Motor neuron (in vitro differentiated cells): ENCODE data around the gene SZT2. TPM values are rescaled to one million over a fixed set of nuclear protein-coding genes. Genes with fewer than 3 reads are reported as not detected.
"Not testable (repeated sequence)": the region's sequence is repeated elsewhere in the genome, so short reads cannot be mapped to it uniquely, and the experiment has no call there.

Experiments
- ATAC-seq, 8 experiments: fragments of 200-7000 bp; cut with Tn5 transposase; replicated peaks in 6 of 8; 2 replicates each; pipeline ENCODE4 v1.8.0; 2021; ENCODE audit warnings: mild to moderate bottlenecking in 8 of 8, moderate library complexity in 8 of 8
- H3K27ac ChIP-seq, 2 donors: fragments of 250-450 bp; sonication (Bioruptor Pico); 2 replicates each; pipeline ENCODE4 v1.9.0; 2021; ENCODE audit warnings: antibody characterized with exemption in 2 of 2, mild to moderate bottlenecking in 2 of 2, moderate library complexity in 1 of 2
- H3K4me1 ChIP-seq, 2 donors: fragments of 250-450 bp; sonication (Bioruptor Pico); replicated peaks in 1 of 2; 2 replicates each; pipeline ENCODE4 v1.6.1; 2021; ENCODE audit warnings: antibody characterized with exemption in 2 of 2, mild to moderate bottlenecking in 2 of 2, moderate library complexity in 1 of 2
- H3K4me3 ChIP-seq, 5 donors: fragments of 250-450 bp; sonication (Bioruptor Pico); 2 replicates each; pipeline ENCODE4 v1.9.0; 2021; ENCODE audit warnings: antibody characterized with exemption in 5 of 5, mild to moderate bottlenecking in 5 of 5, moderate library complexity in 4 of 5
- WGBS, 10 experiments: fragments of 450-650 bp; shearing (Covaris generic); methylation state at CpG; one replicate each; pipeline ENCODE4 v1.0.0; 2022; 5-methylcytosine and 5-hydroxymethylcytosine counted together
- in situ Hi-C, 9 experiments: fragments of 400-800 bp; cut with MboI; loops; one replicate each; pipeline ENCODE4 v1.15.0; 2021; ENCODE audit warnings: low sequenced_read_pairs in 9 of 9, low pct_unique_long_range_greater_than_20kb in 2 of 9; ENCODE audit not compliant: unreplicated experiment in 9 of 9
- total RNA-seq, 8 experiments: library from RNA; unstranded; fragments of 300-600 nt; gene quantifications; 2 replicates each; pipeline versions ENCODE4 v1.2.3 to v1.2.4, GENCODE V29; 2022

Gene SZT2
- total RNA-seq, 8 experiments from 2014 or later, result 14.3 to 73.8 (median 23.0) TPM

DNA sequence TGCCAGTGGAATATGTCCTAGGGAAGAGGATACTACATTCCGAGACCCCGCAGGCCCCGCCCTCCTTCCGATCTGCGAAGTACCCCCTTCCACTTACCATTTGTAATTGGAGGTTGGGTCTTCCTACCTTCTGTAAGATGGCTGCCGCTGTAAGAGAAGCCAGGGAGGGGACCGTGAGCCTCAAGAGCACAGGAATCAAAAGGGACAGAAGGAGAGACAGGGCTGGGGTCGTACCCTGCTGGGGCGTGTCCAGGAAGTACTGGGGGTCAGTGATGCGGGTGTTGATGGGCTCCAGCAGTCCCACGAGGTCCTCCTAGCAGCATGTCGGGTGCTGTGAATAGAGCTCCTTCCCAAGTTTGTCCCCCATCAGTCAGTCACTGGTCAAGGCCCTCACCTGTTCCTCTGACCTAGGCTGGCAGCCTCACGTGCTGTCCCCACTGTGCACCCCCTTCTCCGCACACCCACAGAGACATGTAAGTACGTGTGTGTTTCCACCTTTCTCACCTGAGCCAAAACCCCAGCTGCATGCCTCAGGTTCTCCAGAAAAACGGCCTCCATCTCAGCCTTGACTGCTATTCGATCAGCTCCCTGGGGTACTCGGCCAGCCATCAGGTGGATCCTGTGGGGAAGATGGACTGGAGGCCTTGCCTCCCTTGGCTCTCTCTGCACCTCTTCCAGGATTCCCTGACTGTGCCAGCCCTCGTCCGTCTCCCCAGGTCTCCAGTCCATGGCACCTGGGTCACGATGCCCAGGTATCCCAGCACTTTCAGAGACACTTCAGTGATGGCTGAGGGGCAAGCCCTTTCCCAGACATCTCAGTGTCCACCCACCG lies 62.2 kb downstream of the SZT2 start:
- no peak for ATAC-seq
- in situ Hi-C loops, result no loop called here
- WGBS, 10 experiments, result 70 to 100% (median 93%) methylated on average over 1 to 19 of the region's 22 CpGs; no CpG with 5 or more reads in 2 of the 10 experiments
- Histone ChIP-seq H3K4me3 (no peak overlapping the region), H3K27ac (no peak overlapping the region), H3K4me1 (peaks cover 5 to 14% of the 10 kb centered on the region in 2 donors)

DNA sequence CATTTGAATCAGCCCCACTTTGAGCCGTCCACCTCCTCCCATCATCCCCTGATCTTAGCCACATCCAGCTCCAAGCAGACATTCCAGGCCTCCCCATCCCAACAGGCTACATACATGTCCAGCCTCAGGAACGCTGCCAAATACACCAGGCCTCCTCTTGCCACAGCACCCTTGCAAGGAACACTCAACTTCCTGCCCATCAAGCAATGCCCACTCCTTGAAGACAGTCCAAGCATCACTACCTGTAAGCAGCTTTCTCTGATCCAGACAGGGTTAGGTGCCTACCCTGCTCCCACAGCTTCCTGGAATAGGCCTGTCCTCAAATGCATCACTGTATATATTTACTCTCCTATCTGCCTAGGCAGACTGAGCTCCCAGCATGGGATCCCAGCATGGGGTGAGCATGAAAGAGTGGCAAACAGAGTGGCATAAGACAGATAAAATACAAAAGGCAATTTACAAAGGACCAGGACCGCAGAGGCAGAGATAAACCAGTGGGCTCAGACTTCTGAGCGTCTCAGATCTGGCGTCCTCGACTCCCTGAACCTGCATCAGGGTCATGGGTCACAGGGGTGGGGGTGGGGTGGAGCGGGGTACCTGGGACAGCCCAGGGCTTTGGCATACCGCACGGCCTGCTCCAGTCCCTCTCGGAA lies 63.2 kb downstream of the SZT2 start:
- WGBS, 10 experiments, result 14 to 100% (median 80%) methylated on average over 1 to 3 of the region's 10 CpGs; no CpG with 5 or more reads in 2 of the 10 experiments
- in situ Hi-C loops, result no loop called here
- ATAC-seq, result peak in 6 of 8 experiments; percentile 2 to 10 (median 4)
- Histone ChIP-seq H3K4me3 (peak overlapping the region; percentile 30 to 43 (median 38)), H3K4me1 (peaks cover 5 to 14% of the 10 kb centered on the region in 2 donors), H3K27ac (peak overlapping the region; percentile 45 to 84)

DNA sequence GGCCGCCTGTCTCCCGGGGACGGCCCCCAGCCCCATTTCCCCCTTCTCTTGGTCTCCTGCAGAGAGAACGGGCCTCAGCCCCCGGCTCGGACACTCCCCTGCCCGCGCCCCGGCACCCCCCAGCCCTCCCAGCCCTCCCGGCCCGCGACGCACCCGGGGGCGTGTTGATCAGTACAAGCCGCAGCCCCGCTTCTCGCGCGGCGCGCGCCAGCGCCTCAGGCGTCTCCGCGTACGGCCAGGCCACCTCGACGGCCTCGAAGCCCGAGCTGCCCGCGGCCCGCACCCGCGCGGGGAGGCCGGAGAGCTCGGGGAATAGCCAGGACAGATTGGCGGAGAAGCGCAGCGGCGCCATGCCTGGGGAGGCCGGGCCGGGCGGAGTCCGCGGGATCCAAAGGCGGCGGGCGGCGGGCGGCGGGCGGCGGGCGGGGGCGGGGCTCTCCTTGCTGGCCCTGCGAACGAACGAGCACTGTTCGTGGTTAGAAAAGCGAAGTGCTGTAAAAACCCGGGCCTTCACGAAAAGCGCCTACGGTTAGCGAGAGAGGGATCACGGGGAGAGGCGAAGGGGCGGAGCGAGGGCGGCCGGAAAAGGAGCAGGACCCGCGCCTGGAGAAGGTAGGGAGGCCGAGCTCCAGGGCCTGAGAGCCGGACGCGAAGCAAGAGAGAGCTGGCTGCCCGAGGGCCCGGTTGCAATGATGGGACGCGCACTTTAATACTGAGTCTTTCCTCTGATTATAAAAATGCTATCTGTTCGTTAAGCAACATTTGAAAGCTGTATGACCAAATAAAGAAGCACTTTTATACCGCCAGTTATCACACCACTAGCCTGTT lies 64.0 kb downstream of the SZT2 start, which contains the start of gene HYI:
TSS of gene HYI (minus strand) at position 490 of the 828 bp plus-strand sequence. CDS start at position 352, 138 bp downstream.
- peak within 1 kb of the TSS; percentile 45 to 84 for H3K27ac ChIP-seq
- in situ Hi-C loops, result no loop called here
- WGBS, 10 experiments, result 0 to 80% (median 8%) methylated on average over 1 to 14 of the region's 87 CpGs; no CpG with 5 or more reads in 1 of the 10 experiments

DNA sequence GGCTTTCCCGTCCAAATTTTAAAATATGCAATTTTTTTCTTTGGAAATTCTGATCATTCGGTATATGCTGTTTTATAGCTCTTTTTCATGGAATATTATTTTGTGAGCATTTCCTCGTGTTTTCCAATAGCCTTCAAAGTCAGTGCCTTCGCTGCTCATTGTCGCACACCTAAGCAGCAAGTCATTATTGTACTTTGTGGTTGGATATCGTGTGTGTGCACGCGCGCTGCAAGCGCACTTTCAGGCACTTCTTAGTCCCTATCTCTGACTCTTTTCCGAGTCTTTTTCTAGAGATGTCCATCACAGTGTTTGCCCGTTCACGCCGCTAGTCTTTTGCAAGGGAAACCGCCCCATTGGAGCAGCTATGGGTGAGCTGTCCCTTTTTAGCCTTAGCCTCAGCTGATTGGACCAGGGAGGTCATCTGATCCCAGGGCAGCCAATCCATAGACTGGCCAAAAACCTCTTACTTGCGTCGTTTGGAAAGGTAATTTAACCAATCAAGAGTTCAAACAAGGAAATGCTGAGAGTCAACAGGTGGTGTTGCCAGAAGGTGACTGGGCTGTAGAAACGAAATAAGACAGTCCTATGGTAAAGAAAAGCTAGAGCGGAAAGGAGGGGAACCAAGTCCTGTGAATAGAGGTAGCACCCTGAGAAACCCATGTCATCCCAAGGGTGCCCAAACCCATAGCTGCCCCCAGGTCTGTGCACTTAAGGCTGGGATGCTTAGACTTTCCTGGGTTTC lies 64.7 kb downstream of the SZT2 start:
- Histone ChIP-seq H3K4me1 (peaks cover 5 to 14% of the 10 kb centered on the region in 2 donors), H3K27ac (peak overlapping the region in 1 of 2 donors; percentile 84), H3K4me3 (peak overlapping the region; percentile 30 to 43 (median 38))
- 3 to 81% (median 41%) methylated on average over 2 to 19 of the region's 19 CpGs for WGBS, 10 experiments
- peak in 6 of 8 experiments; percentile 28 to 69 (median 44) for ATAC-seq
- in situ Hi-C loops, result no loop called here

More for the DNA sequence above, 64.0 kb downstream of the SZT2 start, which contains the start of gene HYI:
- peak within 1 kb of the TSS; percentile 30 to 43 (median 38) for H3K4me3 ChIP-seq
- H3K4me1 ChIP-seq, result peaks cover 5 to 14% of the 10 kb centered on the region in 2 donors
- peak; percentile 68 to 85 (median 80) for ATAC-seq

DNA sequence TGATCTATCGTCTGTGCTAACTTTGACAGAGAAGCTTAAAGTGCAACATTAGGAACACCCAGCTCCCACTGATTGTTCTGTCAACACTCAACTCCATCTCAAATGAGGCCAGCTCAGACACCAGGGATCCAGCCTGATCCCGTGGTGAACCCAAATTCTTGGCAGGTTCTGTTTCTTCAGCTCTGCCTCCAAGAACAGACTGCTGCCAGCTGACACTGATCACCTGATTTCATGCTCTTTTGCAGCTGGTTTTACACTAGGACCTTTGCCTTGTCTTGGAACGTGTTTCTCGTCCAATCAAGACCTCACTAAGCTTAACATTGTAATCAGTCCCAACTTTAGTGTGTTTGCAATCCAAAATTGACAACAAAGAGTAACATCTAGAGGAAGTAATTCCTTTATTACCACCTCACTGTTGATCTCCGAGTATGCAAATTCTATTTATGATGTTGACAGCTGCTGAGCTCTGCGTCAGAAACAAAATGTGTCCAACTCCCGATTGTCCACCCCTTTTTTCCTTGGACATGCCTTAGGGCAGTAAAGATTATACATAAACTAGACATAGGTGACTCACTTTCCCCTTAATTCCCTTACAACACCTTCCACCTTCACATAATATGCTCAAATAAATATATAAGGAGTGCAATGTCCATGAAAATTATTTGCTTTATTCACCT lies 65.7 kb downstream of the SZT2 start:
- no peak overlapping the region for H3K27ac ChIP-seq
- ATAC-seq, result no peak
- H3K4me3 ChIP-seq, result no peak overlapping the region
- WGBS, 10 experiments, result 25 to 100% (median 92%) methylated on average over 2 to 7 of the region's 7 CpGs; no CpG with 5 or more reads in 1 of the 10 experiments
- peaks cover 5 to 14% of the 10 kb centered on the region in 2 donors for H3K4me1 ChIP-seq
- in situ Hi-C loops, result no loop called here

DNA sequence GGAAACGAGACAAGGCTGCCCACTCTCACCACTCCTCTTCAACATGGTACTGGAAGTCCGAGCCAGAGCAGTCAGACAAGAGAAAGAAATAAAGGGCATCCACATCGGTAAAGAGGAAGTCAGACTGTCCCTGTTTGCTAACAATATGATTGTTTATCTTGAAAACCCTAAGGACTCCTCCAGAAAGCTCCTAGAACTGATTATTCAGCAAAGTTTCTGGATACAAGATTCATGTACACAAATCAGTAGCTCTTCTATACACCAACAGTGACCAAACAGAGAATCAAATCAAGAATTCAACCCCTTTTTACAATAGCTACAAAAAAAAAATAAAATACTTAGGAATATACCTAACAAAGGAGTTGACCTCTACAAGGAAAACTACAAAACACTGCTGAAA lies 68.7 kb downstream of the SZT2 start:
- in situ Hi-C loops, ATAC-seq, H3K4me3 ChIP-seq, H3K4me1 ChIP-seq, H3K27ac ChIP-seq: not testable (repeated sequence)
- WGBS, 10 experiments, result 56 to 100% (median 76%) methylated on average over 1 to 3 of the region's 3 CpGs; no CpG with 5 or more reads in 2 of the 10 experiments

DNA sequence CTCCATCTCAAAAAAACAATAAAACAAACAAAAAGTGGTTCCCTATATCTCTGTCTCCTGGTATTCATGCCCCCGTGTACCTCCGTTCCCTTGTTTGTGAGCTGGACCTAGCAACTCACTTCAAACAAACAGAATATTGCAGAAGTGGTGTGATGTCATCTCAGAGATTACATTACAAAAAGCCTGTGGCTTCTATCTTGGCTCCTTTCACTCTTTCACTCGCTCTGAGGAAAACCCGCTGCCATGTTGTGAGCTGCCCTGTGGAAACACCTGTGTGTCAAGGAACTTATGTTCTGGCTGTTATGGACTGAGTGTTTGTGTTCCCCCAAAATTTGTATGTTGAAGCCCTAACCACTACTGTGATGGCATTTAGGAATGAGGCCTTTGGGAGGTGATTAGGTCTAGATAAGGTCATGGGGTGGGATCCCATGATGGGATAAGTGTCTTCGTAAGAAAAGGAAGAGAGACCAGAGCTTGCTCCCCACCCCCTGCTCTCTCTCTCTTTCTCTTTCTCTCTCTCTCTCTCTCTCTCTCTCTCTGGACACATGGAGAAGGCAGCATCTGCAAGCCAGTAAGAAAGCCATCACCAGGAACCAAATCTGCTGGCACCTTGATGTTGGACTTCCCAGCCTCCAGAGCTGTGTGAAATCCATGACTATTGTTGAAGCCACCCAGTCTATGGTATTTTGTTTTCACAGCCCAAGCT lies 71.4 kb downstream of the SZT2 start:
- WGBS, 10 experiments, result 91 to 100% (median 98%) methylated on average over 1 to 5 of the region's 5 CpGs; no CpG with 5 or more reads in 3 of the 10 experiments
- Histone ChIP-seq H3K4me3 (no peak overlapping the region), H3K27ac (no peak overlapping the region), H3K4me1 (no peaks in the 10 kb centered on the region)
- no peak for ATAC-seq
- in situ Hi-C loops, result no loop called here

DNA sequence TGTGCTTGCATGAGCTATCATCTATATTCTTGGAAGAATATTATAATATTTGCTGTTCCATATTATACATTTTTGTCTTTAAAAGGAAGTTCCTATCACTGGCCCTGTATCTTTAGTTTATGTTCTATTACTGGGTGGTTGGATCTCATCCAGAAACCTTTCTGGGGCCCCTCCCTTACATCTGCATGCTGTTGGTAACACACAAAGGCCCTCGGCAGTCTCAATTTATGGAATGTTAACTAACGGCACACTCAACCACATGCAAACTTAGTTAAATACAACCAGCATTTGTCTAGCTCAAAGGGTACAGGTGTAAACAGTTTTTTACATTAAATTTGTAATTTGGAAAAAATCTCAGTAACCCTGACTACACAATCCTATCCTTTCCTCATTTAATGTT lies 73.8 kb downstream of the SZT2 start:
- no peaks in the 10 kb centered on the region for H3K4me1 ChIP-seq
- no peak overlapping the region for H3K27ac ChIP-seq
- 0 to 66% (median 34%) methylated on average over 2 of the region's 2 CpGs; no CpG with 5 or more reads in 2 of the 10 experiments for WGBS, 10 experiments
- in situ Hi-C loops, result no loop called here
- H3K4me3 ChIP-seq, result no peak overlapping the region
- peak in 5 of 8 experiments; percentile 22 to 78 (median 73) for ATAC-seq

DNA sequence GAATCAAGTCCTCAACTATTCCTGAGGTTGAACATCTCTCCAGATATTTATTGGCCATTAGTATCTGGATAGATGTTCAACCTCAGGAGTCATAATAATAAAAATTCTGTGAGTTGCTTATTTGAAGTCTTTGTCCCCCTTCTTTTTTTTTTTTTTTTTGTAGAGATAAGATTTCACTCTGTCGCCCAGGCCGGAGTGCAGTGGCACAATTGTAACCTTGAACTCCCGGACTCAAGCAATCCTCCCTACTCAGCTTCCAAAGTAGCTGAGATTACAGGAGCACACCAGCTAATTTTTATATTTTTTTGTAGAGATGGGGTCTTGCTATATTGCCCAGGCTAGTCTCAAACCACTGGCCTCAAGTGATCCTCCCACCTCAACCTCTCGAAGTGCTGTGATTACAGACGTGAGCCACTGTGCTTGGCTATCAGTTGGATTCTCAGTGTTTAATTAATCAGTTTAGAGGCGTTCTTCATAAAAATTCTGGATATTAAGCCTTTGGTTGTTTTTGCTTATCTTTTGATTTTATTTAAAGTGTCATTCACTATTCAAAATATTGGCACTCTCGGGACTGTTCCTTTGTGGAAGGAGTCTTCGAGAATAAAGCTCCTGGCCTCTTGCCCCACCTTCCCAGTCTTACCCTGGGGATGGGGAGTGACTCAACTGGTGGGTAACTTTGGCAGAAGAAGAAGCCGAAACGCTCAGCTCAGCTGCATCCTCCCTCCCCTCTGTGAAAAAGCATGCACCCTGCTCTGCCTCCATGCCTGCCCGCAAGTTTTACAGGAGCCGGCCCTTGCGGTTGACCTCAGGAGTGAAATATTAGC lies 75.2 kb downstream of the SZT2 start:
- no peak for ATAC-seq
- Histone ChIP-seq H3K4me1 (no peaks in the 10 kb centered on the region), H3K4me3 (no peak overlapping the region), H3K27ac (no peak overlapping the region)
- in situ Hi-C loops, result no loop called here
- WGBS, 10 experiments, result 72 to 96% (median 88%) methylated on average over 2 to 10 of the region's 13 CpGs

DNA sequence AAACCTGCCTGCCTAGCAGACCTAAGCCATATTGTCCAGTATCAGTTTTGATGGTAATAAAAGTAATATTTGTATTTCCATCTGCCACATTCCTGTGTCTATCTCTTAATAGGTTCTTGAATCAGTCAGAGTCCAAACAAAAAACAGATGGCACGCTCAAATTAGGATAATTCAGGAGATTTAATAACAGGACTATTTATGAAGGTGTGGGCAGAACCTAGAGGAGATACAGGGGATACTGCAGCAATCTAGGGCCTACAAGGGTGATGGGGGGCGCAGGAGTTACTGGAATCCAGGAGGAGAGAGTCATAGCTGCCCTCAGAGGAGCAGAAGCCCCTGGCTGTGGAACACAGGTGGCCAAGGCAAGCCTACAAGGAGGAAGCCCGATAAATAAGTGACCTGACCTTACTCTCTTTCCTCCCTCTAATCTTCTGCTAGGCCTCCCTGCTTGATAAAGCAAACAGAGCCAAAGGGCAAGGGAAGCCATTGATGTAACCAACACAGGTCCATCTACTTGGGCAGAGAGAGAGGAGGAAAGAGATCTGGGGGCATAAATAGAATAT lies 75.9 kb downstream of the SZT2 start:
- no peak overlapping the region for H3K4me3 ChIP-seq
- WGBS, 10 experiments, result 40 to 92% (median 80%) methylated on average over 1 to 3 of the region's 3 CpGs; no CpG with 5 or more reads in 1 of the 10 experiments
- no peaks in the 10 kb centered on the region for H3K4me1 ChIP-seq
- ATAC-seq, result no peak
- no peak overlapping the region for H3K27ac ChIP-seq
- in situ Hi-C loops, result no loop called here
